Loucy (cell line): ENCODE data around the gene AARS2.

Experiments
- H2AFZ ChIP-seq: fragments of 200-600 bp; sonication (generic); 2 replicates; pipeline ENCODE4 v1.6.0; 2016; ENCODE audit warnings: antibody characterized with exemption, mild to moderate bottlenecking, low read length, moderate library complexity
- H3F3A ChIP-seq: fragments of 200-600 bp; 2 replicates; pipeline ENCODE4 v1.6.0; 2016; ENCODE audit warnings: antibody characterized with exemption, low read depth, mild to moderate bottlenecking
- H3K27me3 ChIP-seq: fragments of 200-600 bp; sonication (generic); 2 replicates; pipeline ENCODE4 v1.6.1; 2014; ENCODE audit warnings: low read length, mild to moderate bottlenecking; ENCODE audit not compliant: insufficient read depth, poor library complexity, severe bottlenecking
- H3K36me3 ChIP-seq: fragments of 200-600 bp; sonication (generic); 2 replicates; pipeline ENCODE4 v1.6.1; 2016; ENCODE audit warnings: low read length; ENCODE audit not compliant: insufficient read depth
- H3K4me1 ChIP-seq: fragments of 200-600 bp; sonication (generic); 2 replicates; pipeline ENCODE4 v1.5.1; 2014; ENCODE audit warnings: low read length, mild to moderate bottlenecking; ENCODE audit not compliant: insufficient read depth, poor library complexity, severe bottlenecking
- H3K4me2 ChIP-seq: fragments of 200-600 bp; sonication (generic); 2 replicates; pipeline ENCODE4 v1.6.0; 2014; ENCODE audit warnings: antibody characterized with exemption, low read length, low read depth, mild to moderate bottlenecking; ENCODE audit not compliant: poor library complexity, severe bottlenecking
- H3K4me3 ChIP-seq: fragments of 200-600 bp; sonication (generic); 2 replicates; pipeline ENCODE4 v1.5.1; 2014; ENCODE audit warnings: low read length, mild to moderate bottlenecking, mixed read lengths; ENCODE audit not compliant: poor library complexity, severe bottlenecking
- H3K79me2 ChIP-seq: fragments of 200-600 bp; sonication (generic); 2 replicates; pipeline ENCODE4 v1.6.1; 2014; ENCODE audit warnings: low read length; ENCODE audit not compliant: insufficient read depth
- H3K9ac ChIP-seq: fragments of 200-600 bp; sonication (generic); 2 replicates; pipeline ENCODE4 v1.6.0; 2014; ENCODE audit warnings: mild to moderate bottlenecking, low read depth, low read length, moderate library complexity; ENCODE audit not compliant: poor library complexity, severe bottlenecking
- H3K9me2 ChIP-seq: fragments of 200-600 bp; sonication (generic); replicated peaks from 2 replicates; pipeline ENCODE4 v1.6.1; 2016; ENCODE audit warnings: low read depth, low read length, mixed read lengths
- H3K9me3 ChIP-seq: fragments of 200-600 bp; sonication (generic); 2 replicates; pipeline ENCODE4 v1.6.1; 2014; ENCODE audit warnings: mild to moderate bottlenecking, antibody characterized with exemption, low read length, low read depth; ENCODE audit not compliant: insufficient read depth
- H4K20me1 ChIP-seq: fragments of 200-600 bp; sonication (generic); 2 replicates; pipeline ENCODE4 v1.6.0; 2014; ENCODE audit warnings: antibody characterized with exemption, low read length, mild to moderate bottlenecking; ENCODE audit not compliant: insufficient read depth, poor library complexity, severe bottlenecking
- CTCF ChIP-seq: fragments of 200-600 bp; sonication (generic); conservative IDR thresholded peaks from 2 replicates; pipeline ENCODE4 v1.5.1; 2014; ENCODE audit warnings: mild to moderate bottlenecking, antibody characterized with exemption, low read length
- EZH2phosphoT487 ChIP-seq: fragments of 200-600 bp; IDR thresholded peaks from 2 replicates; pipeline ENCODE4 v1.6.1; 2018; ENCODE audit warnings: antibody characterized with exemption, mild to moderate bottlenecking, moderate library complexity, borderline replicate concordance

The AARS2 gene

DNA sequence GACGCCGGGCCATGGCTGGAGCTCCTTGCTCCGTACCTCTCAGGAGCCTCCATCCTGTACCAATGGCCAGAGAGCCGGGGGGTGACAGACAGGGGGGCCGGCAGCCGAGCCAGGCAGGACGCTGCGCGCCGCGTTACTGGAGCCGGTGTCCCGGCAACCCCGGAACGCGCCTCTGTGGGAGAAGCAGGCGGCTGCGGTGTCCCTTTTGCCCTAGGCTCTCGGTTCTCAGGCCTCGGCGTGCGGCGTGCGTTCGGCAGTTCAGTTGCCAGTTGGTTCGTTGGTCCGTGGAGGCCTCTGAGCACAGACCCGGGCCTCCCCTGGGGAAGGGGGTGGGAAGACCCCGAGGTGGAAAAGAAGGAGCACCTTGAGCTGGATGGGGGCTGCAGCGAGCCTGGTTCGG is 29.3 kb upstream of the AARS2 start, which contains the start of gene SPATS1:
SPATS1 (plus strand) TSS at position 162 of the 400 bp plus-strand sequence. CDS start 446 bp downstream, outside the sequence.
- H4K20me1 ChIP-seq = no peaks in the 10 kb centered on the region
- no peak within 1 kb of the TSS for H3K9ac ChIP-seq
- H3K27me3 ChIP-seq = peaks cover 5% of the 10 kb centered on the region
- no peak within 1 kb of the TSS for H3K4me3 ChIP-seq
- no peak within 1 kb of the TSS for H3K4me2 ChIP-seq
- no peaks in the 10 kb centered on the region for H3F3A ChIP-seq
- TF ChIP-seq EZH2phosphoT487 = no peak
- no peaks in the 10 kb centered on the region for H3K9me2 ChIP-seq
- H3K4me1 ChIP-seq = no peaks in the 10 kb centered on the region
- H2AFZ ChIP-seq = no peak within 1 kb of the TSS
- no peaks in the 10 kb centered on the region for H3K36me3 ChIP-seq
- no peaks in the 10 kb centered on the region for H3K79me2 ChIP-seq
- no peaks in the 10 kb centered on the region for H3K9me3 ChIP-seq

GRCh38 chr6:44342052-44342451 is 28.9 kb upstream of the AARS2 start:
- no peak overlapping the region for H3K4me3 ChIP-seq
- no peak for TF ChIP-seq EZH2phosphoT487
- TF ChIP-seq CTCF = no peak
- H3K36me3 ChIP-seq = no peaks in the 10 kb centered on the region
- H3K27me3 ChIP-seq = peaks cover 5% of the 10 kb centered on the region
- H3F3A ChIP-seq = no peaks in the 10 kb centered on the region
- no peak overlapping the region for H2AFZ ChIP-seq
- no peak overlapping the region for H3K4me2 ChIP-seq
- no peaks in the 10 kb centered on the region for H3K79me2 ChIP-seq
- no peaks in the 10 kb centered on the region for H3K4me1 ChIP-seq
- no peaks in the 10 kb centered on the region for H3K9me2 ChIP-seq
- H3K9ac ChIP-seq = no peak overlapping the region
- no peaks in the 10 kb centered on the region for H4K20me1 ChIP-seq
- no peaks in the 10 kb centered on the region for H3K9me3 ChIP-seq

DNA sequence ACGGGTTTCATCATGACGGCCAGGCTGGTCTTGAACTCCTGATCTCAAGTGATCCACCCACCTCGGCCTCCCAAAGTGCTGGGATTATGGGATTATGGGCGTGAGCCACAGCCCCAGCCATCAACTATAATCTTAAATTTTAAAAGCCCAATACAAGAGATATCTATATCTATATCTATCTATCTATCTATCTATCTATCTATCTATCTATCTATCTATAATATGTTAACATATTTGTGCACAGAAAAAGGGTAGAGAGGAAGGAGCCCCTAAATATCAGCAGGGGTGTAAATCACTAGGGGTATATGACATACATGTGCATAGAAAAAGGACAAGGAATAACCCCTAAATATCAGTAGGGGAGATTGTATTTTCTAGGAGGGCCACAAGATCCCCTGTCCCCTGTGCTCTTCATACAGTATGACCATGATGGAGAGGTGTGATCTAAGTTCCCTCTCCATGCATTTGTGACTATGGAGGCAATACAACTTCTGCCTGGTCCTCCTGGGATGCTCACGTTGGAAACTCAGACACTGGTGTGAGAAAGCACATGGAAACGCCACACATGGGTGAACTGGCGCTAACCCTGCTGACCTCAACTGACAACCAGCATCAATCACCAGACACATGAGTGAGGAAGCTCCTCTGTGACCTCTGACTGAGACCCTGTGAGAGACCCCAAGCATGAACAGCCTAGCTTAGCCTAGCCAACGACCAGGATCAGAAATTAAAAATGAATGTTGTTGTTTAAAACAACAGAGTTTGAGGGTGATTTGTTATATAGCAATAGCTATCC is 28.1 kb upstream of the AARS2 start:
- TF ChIP-seq CTCF = no peak
- TF ChIP-seq EZH2phosphoT487 = no peak
- Histone ChIP-seq H3K4me1 (no peaks in the 10 kb centered on the region), H3K27me3 (peaks cover 5% of the 10 kb centered on the region), H3K4me3 (no peak overlapping the region), H3K9ac (no peak overlapping the region), H3K9me3 (no peaks in the 10 kb centered on the region), H3K79me2 (no peaks in the 10 kb centered on the region), H3K36me3 (no peaks in the 10 kb centered on the region), H2AFZ (no peak overlapping the region), H4K20me1 (no peaks in the 10 kb centered on the region), H3K9me2 (no peaks in the 10 kb centered on the region), H3K4me2 (no peak overlapping the region), H3F3A (no peaks in the 10 kb centered on the region)
